ENCODE data around the gene ZNF280D.

The ZNF280D gene

GRCh38 chr15:56628893-56629532, 104.3 kb downstream of the ZNF280D start:
- DNase-seq, result no peak

- no peak for DNase-seq
Measured at GRCh38 chr15:56619887-56620286, 113.4 kb downstream of the ZNF280D start.

GRCh38 chr15:56617628-56618027, 115.7 kb downstream of the ZNF280D start:
- DNase-seq, result no peak

GRCh38 chr15:56616551-56616950, 116.8 kb downstream of the ZNF280D start:
- no peak for DNase-seq

GRCh38 chr15:56613811-56614210, 119.5 kb downstream of the ZNF280D start:
- no peak for DNase-seq

GRCh38 chr15:56608993-56609392, 124.3 kb downstream of the ZNF280D start:
- DNase-seq, result no peak

- DNase-seq, result no peak
Measured at GRCh38 chr15:56608140-56608778, 125.0 kb downstream of the ZNF280D start.

- no peak for DNase-seq
Measured at GRCh38 chr15:56602253-56602652, 131.1 kb downstream of the ZNF280D start.

- no peak for DNase-seq
Measured at GRCh38 chr15:56600380-56600779, 132.9 kb downstream of the ZNF280D start.

GRCh38 chr15:56598991-56599390, 134.3 kb downstream of the ZNF280D start:
- DNase-seq, result no peak

GRCh38 chr15:56587686-56588085, 145.6 kb downstream of the ZNF280D start:
- no peak for DNase-seq

- DNase-seq, result no peak
Measured at GRCh38 chr15:56586206-56586605, 147.1 kb downstream of the ZNF280D start.

GRCh38 chr15:56582785-56583184, 150.5 kb downstream of the ZNF280D start:
- no peak for DNase-seq
